Measurements from ENCODE around the gene RNPEPL1.

RNPEPL1 gene

DNA sequence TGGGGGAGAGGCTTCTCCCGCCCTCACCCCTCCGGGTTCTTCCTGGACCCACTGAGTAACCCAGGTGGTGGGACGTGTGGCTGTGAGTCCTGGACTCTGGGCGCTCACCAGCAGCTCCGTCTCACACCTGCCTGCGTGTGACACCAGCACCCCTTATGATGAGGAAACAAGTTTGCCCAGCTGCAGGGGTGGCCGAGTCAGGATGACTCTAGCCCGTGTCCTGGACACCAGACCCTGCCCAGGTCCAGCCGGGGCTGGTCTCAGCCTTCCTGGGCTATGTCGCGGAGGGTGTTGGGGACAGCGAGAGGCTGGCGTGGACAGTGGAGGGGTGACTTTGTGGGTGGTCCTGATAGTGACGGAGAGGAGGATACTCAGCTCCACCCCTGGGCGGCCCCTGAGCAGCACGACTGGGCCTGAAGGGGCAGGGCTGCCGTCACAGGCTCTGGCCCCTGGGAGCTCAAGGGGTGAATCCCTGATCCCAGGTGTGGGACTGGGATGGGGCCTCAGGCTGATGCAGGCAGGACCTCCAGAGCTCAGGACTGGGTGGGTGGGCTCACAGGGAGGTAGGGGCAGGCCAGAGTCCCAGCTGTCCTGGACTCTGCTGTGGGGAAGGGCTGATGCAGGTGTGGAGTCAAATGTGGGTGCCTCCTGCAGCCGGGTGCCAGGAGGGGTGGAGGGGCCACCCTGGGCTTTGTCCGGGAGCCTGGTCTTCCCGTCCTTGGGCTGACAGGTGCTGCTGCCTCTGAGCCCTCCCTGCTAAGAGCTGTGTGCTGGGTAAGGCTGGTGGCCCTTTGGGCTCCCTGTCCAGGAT is 60.7 kb downstream of the RNPEPL1 start:
- no peaks in the 10 kb centered on the region for H3K27me3 ChIP-seq (ENCODE audit: low read length)
- no peaks in the 10 kb centered on the region for H3K36me3 ChIP-seq (ENCODE audit: low read length)
- H3F3A ChIP-seq (ENCODE audit: insufficient read depth), result no peaks in the 10 kb centered on the region
- no peaks in the 10 kb centered on the region for H3K9me2 ChIP-seq (replicated peaks; ENCODE audit: insufficient read depth, low read length)
- H4K20me1 ChIP-seq (ENCODE audit: low read depth, low read length), result no peaks in the 10 kb centered on the region
- no peak overlapping the region for H3K9ac ChIP-seq (ENCODE audit: low read length)
- H3K27ac ChIP-seq (ENCODE audit: low read depth, low read length), result no peak overlapping the region
- H2AFZ ChIP-seq (ENCODE audit: low read depth, low read length, severe bottlenecking), result no peak overlapping the region
- H3K79me2 ChIP-seq (ENCODE audit: insufficient read depth, low read length), result no peaks in the 10 kb centered on the region
- H3K4me2 ChIP-seq (ENCODE audit: low read depth, low read length, poor library complexity, severe bottlenecking), result no peak overlapping the region
- H3K9me3 ChIP-seq (ENCODE audit: insufficient read depth, low read length), result no peaks in the 10 kb centered on the region
- TF ChIP-seq, protein P1, sequence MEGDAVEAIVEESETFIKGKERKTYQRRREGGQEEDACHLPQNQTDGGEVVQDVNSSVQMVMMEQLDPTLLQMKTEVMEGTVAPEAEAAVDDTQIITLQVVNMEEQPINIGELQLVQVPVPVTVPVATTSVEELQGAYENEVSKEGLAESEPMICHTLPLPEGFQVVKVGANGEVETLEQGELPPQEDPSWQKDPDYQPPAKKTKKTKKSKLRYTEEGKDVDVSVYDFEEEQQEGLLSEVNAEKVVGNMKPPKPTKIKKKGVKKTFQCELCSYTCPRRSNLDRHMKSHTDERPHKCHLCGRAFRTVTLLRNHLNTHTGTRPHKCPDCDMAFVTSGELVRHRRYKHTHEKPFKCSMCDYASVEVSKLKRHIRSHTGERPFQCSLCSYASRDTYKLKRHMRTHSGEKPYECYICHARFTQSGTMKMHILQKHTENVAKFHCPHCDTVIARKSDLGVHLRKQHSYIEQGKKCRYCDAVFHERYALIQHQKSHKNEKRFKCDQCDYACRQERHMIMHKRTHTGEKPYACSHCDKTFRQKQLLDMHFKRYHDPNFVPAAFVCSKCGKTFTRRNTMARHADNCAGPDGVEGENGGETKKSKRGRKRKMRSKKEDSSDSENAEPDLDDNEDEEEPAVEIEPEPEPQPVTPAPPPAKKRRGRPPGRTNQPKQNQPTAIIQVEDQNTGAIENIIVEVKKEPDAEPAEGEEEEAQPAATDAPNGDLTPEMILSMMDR (IDR thresholded peaks at IDR 0.05; ENCODE audit: insufficient read depth, low read length, poor library complexity, severe bottlenecking), result no peak
- TF ChIP-seq EZH2phosphoT487 (conservative IDR thresholded peaks at IDR 0.05; ENCODE audit: low read length), result no peak
- H3K4me3 ChIP-seq (ENCODE audit: insufficient read depth, low read length, poor library complexity, severe bottlenecking), result no peak overlapping the region

DNA sequence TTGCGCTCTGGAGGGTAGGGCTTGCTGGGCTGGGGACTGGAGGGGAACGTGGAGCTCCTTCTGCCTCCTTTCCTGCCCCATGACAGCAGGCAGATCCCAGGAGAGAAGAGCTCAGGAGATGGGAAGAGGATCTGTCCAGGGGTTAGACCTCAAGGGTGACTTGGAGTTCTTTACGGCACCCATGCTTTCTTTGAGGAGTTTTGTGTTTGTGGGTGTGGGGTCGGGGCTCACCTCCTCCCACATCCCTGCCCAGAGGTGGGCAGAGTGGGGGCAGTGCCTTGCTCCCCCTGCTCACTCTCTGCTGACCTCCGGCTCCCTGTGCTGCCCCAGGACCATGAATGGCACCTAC is 61.3 kb downstream of the RNPEPL1 start:
- Histone ChIP-seq H2AFZ (ENCODE audit: low read depth, low read length, severe bottlenecking) (no peak overlapping the region), H3K36me3 (ENCODE audit: low read length) (no peaks in the 10 kb centered on the region), H3F3A (ENCODE audit: insufficient read depth) (no peaks in the 10 kb centered on the region), H3K9me3 (ENCODE audit: insufficient read depth, low read length) (no peaks in the 10 kb centered on the region), H4K20me1 (ENCODE audit: low read depth, low read length) (no peaks in the 10 kb centered on the region), H3K9ac (ENCODE audit: low read length) (no peak overlapping the region), H3K4me2 (ENCODE audit: low read depth, low read length, poor library complexity, severe bottlenecking) (no peak overlapping the region), H3K79me2 (ENCODE audit: insufficient read depth, low read length) (no peaks in the 10 kb centered on the region), H3K27ac (ENCODE audit: low read depth, low read length) (no peak overlapping the region), H3K27me3 (ENCODE audit: low read length) (no peaks in the 10 kb centered on the region), H3K9me2 (replicated peaks; ENCODE audit: insufficient read depth, low read length) (no peaks in the 10 kb centered on the region), H3K4me3 (ENCODE audit: insufficient read depth, low read length, poor library complexity, severe bottlenecking) (no peak overlapping the region)
- TF ChIP-seq, protein P1 (IDR thresholded peaks at IDR 0.05; ENCODE audit: insufficient read depth, low read length, poor library complexity, severe bottlenecking), result no peak

DNA sequence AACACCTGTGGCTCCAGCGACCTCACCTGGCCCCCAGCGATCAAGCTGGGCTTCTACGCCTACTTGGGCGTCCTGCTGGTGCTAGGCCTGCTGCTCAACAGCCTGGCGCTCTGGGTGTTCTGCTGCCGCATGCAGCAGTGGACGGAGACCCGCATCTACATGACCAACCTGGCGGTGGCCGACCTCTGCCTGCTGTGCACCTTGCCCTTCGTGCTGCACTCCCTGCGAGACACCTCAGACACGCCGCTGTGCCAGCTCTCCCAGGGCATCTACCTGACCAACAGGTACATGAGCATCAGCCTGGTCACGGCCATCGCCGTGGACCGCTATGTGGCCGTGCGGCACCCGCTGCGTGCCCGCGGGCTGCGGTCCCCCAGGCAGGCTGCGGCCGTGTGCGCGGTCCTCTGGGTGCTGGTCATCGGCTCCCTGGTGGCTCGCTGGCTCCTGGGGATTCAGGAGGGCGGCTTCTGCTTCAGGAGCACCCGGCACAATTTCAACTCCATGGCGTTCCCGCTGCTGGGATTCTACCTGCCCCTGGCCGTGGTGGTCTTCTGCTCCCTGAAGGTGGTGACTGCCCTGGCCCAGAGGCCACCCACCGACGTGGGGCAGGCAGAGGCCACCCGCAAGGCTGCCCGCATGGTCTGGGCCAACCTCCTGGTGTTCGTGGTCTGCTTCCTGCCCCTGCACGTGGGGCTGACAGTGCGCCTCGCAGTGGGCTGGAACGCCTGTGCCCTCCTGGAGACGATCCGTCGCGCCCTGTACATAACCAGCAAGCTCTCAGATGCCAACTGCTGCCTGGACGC is 61.9 kb downstream of the RNPEPL1 start:
- no peak overlapping the region for H3K9ac ChIP-seq (ENCODE audit: low read length)
- H3K4me3 ChIP-seq (ENCODE audit: insufficient read depth, low read length, poor library complexity, severe bottlenecking), result no peak overlapping the region
- H3K79me2 ChIP-seq (ENCODE audit: insufficient read depth, low read length), result no peaks in the 10 kb centered on the region
- no peaks in the 10 kb centered on the region for H4K20me1 ChIP-seq (ENCODE audit: low read depth, low read length)
- no peaks in the 10 kb centered on the region for H3F3A ChIP-seq (ENCODE audit: insufficient read depth)
- no peaks in the 10 kb centered on the region for H3K9me2 ChIP-seq (replicated peaks; ENCODE audit: insufficient read depth, low read length)
- H3K27me3 ChIP-seq (ENCODE audit: low read length), result no peaks in the 10 kb centered on the region
- no peaks in the 10 kb centered on the region for H3K36me3 ChIP-seq (ENCODE audit: low read length)
- no peak for TF ChIP-seq EZH2phosphoT487 (conservative IDR thresholded peaks at IDR 0.05; ENCODE audit: low read length)
- TF ChIP-seq, protein P1 (IDR thresholded peaks at IDR 0.05; ENCODE audit: insufficient read depth, low read length, poor library complexity, severe bottlenecking), result no peak
- no peak overlapping the region for H3K27ac ChIP-seq (ENCODE audit: low read depth, low read length)
- no peaks in the 10 kb centered on the region for H3K9me3 ChIP-seq (ENCODE audit: insufficient read depth, low read length)
- H3K4me2 ChIP-seq (ENCODE audit: low read depth, low read length, poor library complexity, severe bottlenecking), result no peak overlapping the region
- H2AFZ ChIP-seq (ENCODE audit: low read depth, low read length, severe bottlenecking), result no peak overlapping the region
